Upper lobe of right lung (tissue), 1 donor: ENCODE measurements around the gene SETMAR. TPM values are rescaled to one million over a fixed set of nuclear protein-coding genes. Genes with fewer than 3 reads are reported as not detected.
"Not testable (repeated sequence)": the region's sequence is repeated elsewhere in the genome, so short reads cannot be mapped to it uniquely, and the experiment has no call there.

Experiments used
- ATAC-seq: fragments of 200-7000 bp; cut with Tn5 transposase; one replicate; pipeline ENCODE4 v1.9.1; 2020; ENCODE audit warnings: mild to moderate bottlenecking, moderate library complexity
- DNase-seq: peaks from one replicate; pipeline ENCODE4 v3.0.0-alpha.2; 2020
- H3K27ac ChIP-seq: fragments of 200-600 bp; one replicate; pipeline ENCODE4 v1.8.0; 2022
- H3K27me3 ChIP-seq: fragments of 200-600 bp; one replicate; pipeline ENCODE4 v1.8.0; 2022; ENCODE audit warnings: mild to moderate bottlenecking
- H3K36me3 ChIP-seq: fragments of 200-600 bp; one replicate; pipeline ENCODE4 v1.8.0; 2022
- H3K4me1 ChIP-seq: fragments of 200-600 bp; one replicate; pipeline ENCODE4 v1.8.0; 2022
- H3K4me3 ChIP-seq: fragments of 200-600 bp; one replicate; pipeline ENCODE4 v1.8.0; 2022; ENCODE audit warnings: mild to moderate bottlenecking
- H3K9me3 ChIP-seq: fragments of 200-600 bp; one replicate; pipeline ENCODE4 v1.8.0; 2022
- CTCF ChIP-seq: fragments of 200-600 bp; IDR thresholded peaks from one replicate; pipeline ENCODE4 v1.8.0; 2022; ENCODE audit warnings: antibody characterized with exemption
- intact Hi-C: fragments of 100-400 bp; cut with DNase I; formaldehyde crosslinking; loops from one replicate; pipeline ENCODE4 v1.11.0; 2022
- total RNA-seq: library from RNA; stranded (reverse); fragmentation: NEBNext Ultra II Directional; extraction: Animal tissue kit (Norgen Biotek cat#: 25700); gene quantifications from one replicate; pipeline ENCODE4 v1.2.1, GENCODE V29; 2021
- donor health status: DM: no; HTN: yes; CAD: no; lungs with severe emphysema.

Gene SETMAR
- total RNA-seq, 1 donor from 2014 or later = 16.6 TPM

- ATAC-seq (no peak), DNase-seq (no peak)
- no peak for TF ChIP-seq CTCF
- H3K4me3 ChIP-seq = no peak overlapping the region
- intact Hi-C loops = no loop called here
- no peak overlapping the region for H3K27ac ChIP-seq
- H3K36me3 ChIP-seq = no peaks in the 10 kb centered on the region
- peaks cover 3% of the 10 kb centered on the region for H3K4me1 ChIP-seq
- no peaks in the 10 kb centered on the region for H3K27me3 ChIP-seq
- no peaks in the 10 kb centered on the region for H3K9me3 ChIP-seq
Observed at GRCh38 chr3:4326868-4327267, 23.7 kb downstream of the SETMAR start.

- DNase-seq, intact Hi-C loops, H3K4me1 ChIP-seq, H3K27ac ChIP-seq, H3K36me3 ChIP-seq, H3K9me3 ChIP-seq, ATAC-seq, H3K4me3 ChIP-seq, H3K27me3 ChIP-seq: not testable (repeated sequence)
Observed at GRCh38 chr3:4329806-4330205, 26.6 kb downstream of the SETMAR start.

- no peak for TF ChIP-seq CTCF
- Histone ChIP-seq H3K27ac (no peak overlapping the region), H3K4me1 (no peaks in the 10 kb centered on the region), H3K36me3 (no peaks in the 10 kb centered on the region), H3K4me3 (no peak overlapping the region), H3K9me3 (no peaks in the 10 kb centered on the region), H3K27me3 (no peaks in the 10 kb centered on the region)
- DNase-seq (no peak), ATAC-seq (no peak)
- intact Hi-C loops = no loop called here
Observed at GRCh38 chr3:4332111-4332510, 28.9 kb downstream of the SETMAR start.

GRCh38 chr3:4332574-4332973 lies 29.4 kb downstream of the SETMAR start:
- no peak for TF ChIP-seq CTCF
- intact Hi-C loops = no loop called here
- Histone ChIP-seq H3K27me3 (no peaks in the 10 kb centered on the region), H3K36me3 (no peaks in the 10 kb centered on the region), H3K27ac (no peak overlapping the region), H3K4me3 (no peak overlapping the region), H3K9me3 (no peaks in the 10 kb centered on the region), H3K4me1 (no peaks in the 10 kb centered on the region)
- no peak for DNase-seq
- no peak for ATAC-seq

GRCh38 chr3:4332991-4333390 lies 29.8 kb downstream of the SETMAR start:
- ATAC-seq (no peak), DNase-seq (no peak)
- intact Hi-C loops = no loop called here

GRCh38 chr3:4334548-4334947 lies 31.4 kb downstream of the SETMAR start:
- TF ChIP-seq CTCF = no peak
- Histone ChIP-seq H3K9me3 (no peaks in the 10 kb centered on the region), H3K27me3 (no peaks in the 10 kb centered on the region), H3K36me3 (no peaks in the 10 kb centered on the region), H3K27ac (no peak overlapping the region), H3K4me1 (no peaks in the 10 kb centered on the region), H3K4me3 (no peak overlapping the region)
- DNase-seq (no peak), ATAC-seq (no peak)
- intact Hi-C loops = no loop called here

More at GRCh38 chr3:4332991-4333390, 29.8 kb downstream of the SETMAR start:
- Histone ChIP-seq H3K27me3 (no peaks in the 10 kb centered on the region), H3K4me3 (no peak overlapping the region), H3K27ac (no peak overlapping the region), H3K4me1 (no peaks in the 10 kb centered on the region), H3K9me3 (no peaks in the 10 kb centered on the region), H3K36me3 (no peaks in the 10 kb centered on the region)
- no peak for TF ChIP-seq CTCF
